Stimulated activated naive B cell treated with anti-CD40 and anti-IgM and Interleukin-4, amounts not matched to agents 10 μg/mL and 1 μg/mL and 100 μg/mL, for 72 hours (primary cell): ENCODE results near the gene KIF6.

Experiments used
- ATAC-seq, 2 donors: fragments of 150-1000 bp; cut with Tn5 transposase; replicated peaks; 2 replicates each; pipeline ENCODE4 v1.10.0; 2021; ENCODE audit warnings: moderate library complexity in 1 of 2
- DNase-seq: peaks from one replicate; pipeline ENCODE4 v3.0.0; 2021
- H3K27ac Mint-ChIP-seq: one replicate; pipeline ENCODE4 v1.8.0; 2022; ENCODE audit warnings: mild to moderate bottlenecking, mixed read lengths
- H3K27me3 Mint-ChIP-seq, 2 donors: one replicate each; pipeline ENCODE4 v1.8.0; 2022; ENCODE audit warnings: mixed read lengths in 2 of 2
- H3K36me3 Mint-ChIP-seq, 2 donors: one replicate each; pipeline ENCODE4 v1.8.0; 2022; ENCODE audit warnings: mixed read lengths in 2 of 2, mild to moderate bottlenecking in 1 of 2
- H3K4me1 Mint-ChIP-seq, 2 donors: one replicate each; pipeline ENCODE4 v1.8.0; 2022; ENCODE audit warnings: mixed read lengths in 2 of 2, mild to moderate bottlenecking in 1 of 2
- H3K4me3 Mint-ChIP-seq, 2 donors: one replicate each; pipeline ENCODE4 v1.8.0; 2022; ENCODE audit warnings: mild to moderate bottlenecking in 2 of 2, mixed read lengths in 2 of 2, moderate library complexity in 1 of 2
- H3K9me3 Mint-ChIP-seq, 2 donors: one replicate each; pipeline ENCODE4 v1.8.0; 2022; ENCODE audit warnings: mixed read lengths in 2 of 2, mild to moderate bottlenecking in 1 of 2

The KIF6 gene

DNA sequence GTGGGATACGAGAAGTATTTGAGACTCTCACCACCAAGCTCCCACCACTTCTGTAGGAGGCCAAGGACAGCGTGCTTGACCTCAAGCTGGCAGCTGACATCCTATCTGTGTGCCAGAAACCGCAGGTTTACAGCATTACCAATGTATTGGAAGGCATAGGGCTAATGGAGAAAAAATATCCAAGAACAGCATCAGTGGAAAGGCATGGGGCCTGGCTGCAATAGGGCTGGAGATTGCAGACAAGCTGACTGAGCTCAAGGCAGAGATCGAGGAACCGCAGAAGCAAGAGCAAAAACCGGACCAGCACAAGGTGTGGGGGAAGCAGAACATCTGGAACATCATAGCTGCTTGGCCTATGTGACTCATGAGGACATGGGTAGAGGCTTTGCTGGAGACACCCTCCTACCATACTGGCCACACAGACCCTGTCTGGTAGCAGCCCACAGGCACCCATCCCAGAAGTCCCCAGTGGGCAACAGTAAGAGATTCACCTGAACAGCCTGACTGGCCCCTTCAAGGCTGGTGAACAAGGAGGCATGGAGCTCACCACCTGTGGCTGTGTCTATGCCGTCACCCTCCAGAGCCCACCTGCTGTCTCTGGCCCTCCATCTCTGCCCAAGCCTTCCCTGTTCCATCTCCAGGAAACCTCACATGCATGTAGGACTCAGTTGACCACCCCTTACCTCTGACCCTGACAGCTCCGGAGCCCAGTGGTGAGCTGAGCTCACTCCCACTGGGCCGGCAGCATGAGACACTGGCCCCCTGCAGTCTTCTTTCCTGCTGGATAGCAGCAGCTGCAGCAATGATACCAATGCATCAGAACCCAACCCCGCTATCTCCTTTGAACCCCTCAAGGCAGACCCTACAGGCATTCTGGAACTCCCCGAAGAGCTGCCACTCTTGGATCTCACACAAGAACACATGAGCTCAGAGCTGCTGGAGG, 171.1 kb downstream of the KIF6 start:
- H3K9me3 Mint-ChIP-seq = no peaks in the 10 kb centered on the region
- H3K27me3 Mint-ChIP-seq = peaks cover 29 to 41% of the 10 kb centered on the region in 2 donors
- H3K4me3 Mint-ChIP-seq = no peak overlapping the region
- ATAC-seq = no peak
- DNase-seq = no peak
- peaks cover 0 to 6% of the 10 kb centered on the region in 2 donors for H3K4me1 Mint-ChIP-seq
- H3K27ac Mint-ChIP-seq = no peak overlapping the region
- no peaks in the 10 kb centered on the region for H3K36me3 Mint-ChIP-seq

DNA sequence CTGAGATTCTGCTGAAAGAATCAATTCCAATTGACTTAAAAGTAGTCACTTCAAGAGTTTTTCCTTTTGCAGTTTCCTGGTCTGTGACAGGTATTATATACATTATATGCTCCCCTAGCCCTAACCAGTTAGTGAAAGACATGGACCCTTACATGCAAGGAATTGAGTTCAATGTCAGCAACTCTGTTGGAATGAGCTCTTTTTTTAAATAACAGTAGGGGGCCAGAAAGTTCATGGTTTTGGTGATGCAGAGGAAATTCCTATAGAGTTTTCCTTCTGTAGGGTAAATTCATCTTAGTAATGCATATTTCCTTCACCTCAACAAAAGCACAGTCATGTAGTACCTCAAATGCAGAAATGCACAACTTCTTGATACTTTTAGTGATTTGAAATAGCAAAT, 172.2 kb downstream of the KIF6 start:
- no peak for DNase-seq
- H3K4me1 Mint-ChIP-seq = peaks cover 0 to 6% of the 10 kb centered on the region in 2 donors
- peaks cover 29 to 42% of the 10 kb centered on the region in 2 donors for H3K27me3 Mint-ChIP-seq
- H3K27ac Mint-ChIP-seq = no peak overlapping the region
- no peak for ATAC-seq
- no peaks in the 10 kb centered on the region for H3K9me3 Mint-ChIP-seq
- H3K4me3 Mint-ChIP-seq = no peak overlapping the region
- H3K36me3 Mint-ChIP-seq = no peaks in the 10 kb centered on the region

DNA sequence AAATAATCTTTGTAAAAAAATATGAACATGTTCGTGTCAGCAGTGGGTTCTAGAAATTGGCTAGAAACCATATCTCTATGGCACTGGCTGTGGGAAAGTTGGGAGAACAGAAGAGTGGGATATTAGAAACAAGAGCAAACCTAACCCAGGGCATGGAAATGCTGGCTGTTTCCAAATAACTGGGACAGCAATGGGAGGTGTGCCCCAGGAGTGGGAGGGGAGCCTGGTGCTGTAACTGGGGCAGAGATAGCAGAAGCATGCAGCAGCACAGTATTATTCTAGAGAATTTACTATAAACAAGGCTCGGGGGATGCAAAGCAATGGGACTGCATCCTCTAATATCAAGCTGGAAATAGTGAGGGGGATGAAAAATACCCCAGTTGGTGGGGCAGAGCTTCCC, 175.0 kb downstream of the KIF6 start:
- DNase-seq (no peak), ATAC-seq (no peak)
- H3K36me3 Mint-ChIP-seq = no peaks in the 10 kb centered on the region
- no peak overlapping the region for H3K4me3 Mint-ChIP-seq
- peaks cover 6 to 10% of the 10 kb centered on the region in 2 donors for H3K4me1 Mint-ChIP-seq
- no peaks in the 10 kb centered on the region for H3K9me3 Mint-ChIP-seq
- H3K27me3 Mint-ChIP-seq = peaks cover 30 to 42% of the 10 kb centered on the region in 2 donors
- no peak overlapping the region for H3K27ac Mint-ChIP-seq

DNA sequence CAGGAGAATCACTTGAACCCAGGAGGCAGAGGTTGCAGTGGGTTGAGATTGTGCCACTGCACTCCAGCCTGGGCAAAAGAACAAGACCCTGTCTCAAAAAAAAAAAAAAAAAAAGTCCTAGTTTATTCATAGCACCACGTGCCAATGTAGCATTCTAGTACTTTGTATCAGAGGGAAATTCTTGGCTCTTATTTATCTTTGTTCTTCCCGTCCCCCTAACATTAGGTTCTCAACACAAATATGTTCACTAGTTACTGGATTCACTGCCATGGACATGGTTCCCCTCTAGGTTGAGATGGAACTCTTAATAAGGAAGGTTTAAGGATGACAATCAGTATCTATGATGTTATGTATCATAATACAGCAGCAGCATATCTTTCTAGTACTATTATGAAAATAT, 178.5 kb downstream of the KIF6 start:
- peaks cover 7 to 9% of the 10 kb centered on the region in 2 donors for H3K4me1 Mint-ChIP-seq
- no peak for ATAC-seq
- H3K36me3 Mint-ChIP-seq = no peaks in the 10 kb centered on the region
- DNase-seq = no peak
- H3K9me3 Mint-ChIP-seq = no peaks in the 10 kb centered on the region
- H3K4me3 Mint-ChIP-seq = no peak overlapping the region
- no peak overlapping the region for H3K27ac Mint-ChIP-seq
- H3K27me3 Mint-ChIP-seq = peaks cover 41% of the 10 kb centered on the region in 2 donors

DNA sequence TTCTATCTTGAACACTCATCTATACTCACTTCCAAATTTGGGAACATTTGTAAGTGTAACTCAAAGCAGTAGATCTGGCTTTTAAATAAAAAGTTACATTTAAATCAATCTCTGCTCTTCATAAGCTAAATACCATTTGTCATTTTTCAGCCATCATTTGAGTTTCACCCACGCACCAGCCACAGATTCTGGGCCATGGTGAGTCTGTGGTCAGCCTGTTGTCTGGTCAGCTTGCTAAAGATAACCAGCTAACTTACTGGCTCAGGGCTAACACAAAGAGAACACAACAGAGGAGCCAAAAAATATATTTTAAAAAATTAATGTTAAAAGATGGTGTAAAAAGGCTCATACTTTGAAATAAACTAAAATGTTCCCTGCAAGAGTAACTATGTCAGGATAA, 181.3 kb downstream of the KIF6 start:
- H3K4me3 Mint-ChIP-seq = no peak overlapping the region
- DNase-seq = no peak
- peaks cover 24 to 46% of the 10 kb centered on the region in 2 donors for H3K27me3 Mint-ChIP-seq
- H3K27ac Mint-ChIP-seq = no peak overlapping the region
- H3K36me3 Mint-ChIP-seq = no peaks in the 10 kb centered on the region
- H3K9me3 Mint-ChIP-seq = no peaks in the 10 kb centered on the region
- peaks cover 9 to 14% of the 10 kb centered on the region in 2 donors for H3K4me1 Mint-ChIP-seq
- ATAC-seq = no peak

DNA sequence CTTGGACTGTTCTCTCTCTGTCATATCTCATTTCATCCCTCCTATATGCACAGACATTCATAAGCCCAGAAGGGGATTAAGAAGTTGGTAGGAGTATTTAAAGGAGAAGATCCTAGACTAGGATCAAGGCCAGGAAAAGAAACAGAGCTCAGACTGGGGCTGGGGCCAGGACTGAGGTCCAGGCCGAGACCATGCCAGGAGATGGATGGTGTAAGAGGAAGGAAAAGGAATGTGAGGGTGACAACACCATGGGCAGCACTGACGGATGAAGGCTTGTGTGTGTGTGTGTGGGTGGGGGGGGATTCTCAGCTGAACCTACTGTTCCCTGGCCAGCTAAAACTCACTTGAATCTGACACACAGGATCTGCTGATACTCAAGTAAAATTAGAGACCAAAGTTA, 182.1 kb downstream of the KIF6 start:
- Mint-ChIP-seq H3K27ac (no peak overlapping the region), H3K9me3 (no peaks in the 10 kb centered on the region), H3K4me3 (no peak overlapping the region), H3K36me3 (no peaks in the 10 kb centered on the region), H3K27me3 (peaks cover 24 to 46% of the 10 kb centered on the region in 2 donors), H3K4me1 (peaks cover 9 to 14% of the 10 kb centered on the region in 2 donors)
- no peak for DNase-seq
- no peak for ATAC-seq

DNA sequence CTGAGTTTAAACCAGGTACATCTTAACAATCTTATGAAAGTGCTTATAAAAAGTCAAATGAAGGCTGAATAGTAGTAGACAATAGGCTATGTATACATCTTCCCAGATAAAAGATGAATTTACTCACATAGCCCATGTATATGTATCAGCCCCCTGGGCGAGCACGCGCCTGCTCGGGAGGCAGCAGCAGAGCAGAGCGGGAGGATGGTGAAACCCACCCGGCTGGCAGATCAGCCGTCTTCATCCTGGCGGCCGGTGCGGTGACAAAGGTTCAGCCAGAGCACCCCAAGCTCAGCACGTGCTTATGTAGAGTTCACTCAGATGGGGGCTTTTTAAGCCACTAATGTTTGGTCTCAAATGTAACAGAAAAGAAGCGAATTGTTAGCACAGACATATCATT, 184.8 kb downstream of the KIF6 start:
- Mint-ChIP-seq H3K36me3 (no peaks in the 10 kb centered on the region), H3K4me1 (peaks cover 4 to 7% of the 10 kb centered on the region in 2 donors), H3K4me3 (no peak overlapping the region), H3K9me3 (no peaks in the 10 kb centered on the region), H3K27ac (no peak overlapping the region), H3K27me3 (peaks cover 15 to 33% of the 10 kb centered on the region in 2 donors)
- ATAC-seq = no peak
- no peak for DNase-seq

DNA sequence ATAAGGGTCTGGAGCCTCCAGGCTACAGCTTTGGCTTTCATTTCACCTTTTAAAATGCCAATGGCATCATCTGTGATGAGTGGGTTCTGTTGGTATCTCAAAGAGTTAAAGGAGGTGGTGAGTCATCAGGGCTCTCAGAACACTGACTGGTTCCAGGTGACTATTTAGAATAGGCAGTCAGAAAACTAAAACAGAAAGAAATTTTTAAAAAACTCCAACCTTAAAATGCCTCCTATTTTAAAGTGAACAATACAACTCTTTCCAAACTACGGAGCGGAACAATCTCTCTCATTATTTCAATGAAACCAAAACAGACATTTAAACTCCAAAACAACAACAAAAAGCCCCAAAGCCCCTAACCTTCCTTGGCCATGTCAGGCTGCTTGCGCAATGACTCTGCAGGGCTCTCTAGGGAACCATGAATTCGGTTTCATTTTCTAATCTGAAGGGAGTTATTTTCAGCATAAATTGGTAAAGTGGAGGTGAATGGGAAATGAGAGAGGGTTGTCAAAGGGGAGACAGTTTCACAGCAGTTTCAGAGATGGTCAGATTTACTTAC, 194.9 kb downstream of the KIF6 start:
- peak overlapping the region; percentile 94 for H3K27ac Mint-ChIP-seq
- peaks cover 0 to 3% of the 10 kb centered on the region in 2 donors for H3K36me3 Mint-ChIP-seq
- ATAC-seq (peak; percentile 96 to 97), DNase-seq (peak; percentile 58)
- H3K9me3 Mint-ChIP-seq = peaks cover 5 to 7% of the 10 kb centered on the region in 2 donors
- peaks cover 21 to 30% of the 10 kb centered on the region in 2 donors for H3K4me1 Mint-ChIP-seq
- H3K27me3 Mint-ChIP-seq = peaks cover 10 to 22% of the 10 kb centered on the region in 2 donors
- peak overlapping the region; percentile 61 to 75 for H3K4me3 Mint-ChIP-seq

DNA sequence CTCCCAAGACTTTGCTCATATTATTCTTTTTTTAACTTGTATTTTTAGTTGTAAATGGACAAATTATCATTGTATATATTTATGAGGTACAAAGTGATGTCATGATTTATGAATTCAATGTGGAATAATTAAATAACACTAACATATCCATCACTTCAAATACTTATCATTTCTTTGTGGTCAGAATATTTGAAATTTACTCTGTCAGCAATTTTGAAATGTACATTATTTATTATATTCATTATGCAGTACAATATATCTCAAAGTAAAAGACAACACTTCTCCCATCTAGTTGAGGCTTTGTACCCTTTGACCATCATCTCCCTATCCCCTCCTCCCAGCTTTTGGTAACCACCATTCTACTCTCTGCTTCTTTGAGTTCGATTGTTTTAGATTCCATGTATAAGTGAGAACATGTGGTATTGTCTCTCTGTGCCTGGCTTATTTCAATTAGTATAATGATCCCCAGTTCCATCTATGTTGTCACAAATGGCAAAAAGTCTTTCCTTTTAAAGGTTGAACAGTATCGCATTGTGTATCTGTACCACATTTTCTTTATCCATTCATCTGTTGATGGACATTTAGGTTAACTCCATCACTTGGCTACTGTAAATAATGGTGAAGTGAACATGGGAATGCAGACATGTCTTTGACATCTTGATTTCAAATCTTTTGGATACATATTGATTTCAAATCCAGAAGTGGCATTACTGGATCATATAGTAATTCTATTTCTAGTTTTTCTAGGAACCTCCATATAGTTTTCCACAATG, 197.2 kb downstream of the KIF6 start:
- Mint-ChIP-seq H3K36me3 (peaks cover 0 to 3% of the 10 kb centered on the region in 2 donors), H3K4me1 (peaks cover 21 to 30% of the 10 kb centered on the region in 2 donors), H3K27ac (no peak overlapping the region), H3K9me3 (peaks cover 0 to 4% of the 10 kb centered on the region in 2 donors), H3K4me3 (no peak overlapping the region), H3K27me3 (peaks cover 10 to 13% of the 10 kb centered on the region in 2 donors)
- ATAC-seq = no peak
- DNase-seq = no peak

DNA sequence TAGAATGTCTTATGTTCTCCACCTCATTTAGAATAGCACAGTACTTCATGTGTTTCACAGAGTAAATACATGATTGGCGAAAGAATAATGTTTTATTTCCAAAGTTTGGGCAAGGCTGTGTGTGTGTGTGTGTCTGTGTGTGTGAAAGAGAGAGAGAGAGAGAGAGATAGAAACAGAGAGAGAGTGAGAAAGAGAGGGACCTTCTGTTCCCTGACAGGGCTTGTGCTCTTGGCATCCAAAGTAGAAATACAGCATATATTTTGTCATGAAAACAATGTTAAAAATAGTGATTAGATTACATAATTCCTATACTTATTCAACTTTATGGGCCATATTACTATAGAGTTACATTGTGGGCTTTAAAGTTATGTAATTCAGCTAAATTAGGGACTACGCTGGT, 201.2 kb downstream of the KIF6 start:
- DNase-seq (no peak), ATAC-seq (no peak)
- Mint-ChIP-seq H3K4me1 (peaks cover 2 to 3% of the 10 kb centered on the region in 2 donors), H3K4me3 (no peak overlapping the region), H3K36me3 (no peaks in the 10 kb centered on the region), H3K27me3 (peaks cover 9 to 10% of the 10 kb centered on the region in 2 donors), H3K9me3 (peaks cover 0 to 2% of the 10 kb centered on the region in 2 donors), H3K27ac (no peak overlapping the region)

DNA sequence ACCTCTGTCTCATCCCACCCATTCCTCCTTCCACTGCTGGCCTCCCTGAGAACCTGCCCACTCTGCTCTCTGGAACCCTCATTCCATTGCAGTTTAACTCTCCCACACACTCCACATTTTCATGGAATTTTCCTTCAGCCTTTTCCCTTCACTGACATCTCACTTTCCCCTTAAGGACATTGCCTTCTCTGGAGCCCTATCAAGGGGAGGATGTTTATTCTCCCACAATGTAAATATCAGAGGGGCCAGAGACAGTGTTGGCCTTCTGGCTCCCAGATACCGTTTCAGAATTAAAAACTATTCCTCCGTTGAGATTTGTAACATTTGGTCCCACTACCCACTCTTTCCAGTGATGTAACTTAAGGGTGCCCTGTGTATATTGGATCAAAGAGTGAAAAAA, 203.2 kb downstream of the KIF6 start:
- no peak overlapping the region for H3K4me3 Mint-ChIP-seq
- peaks cover 12 to 14% of the 10 kb centered on the region in 2 donors for H3K27me3 Mint-ChIP-seq
- H3K27ac Mint-ChIP-seq = no peak overlapping the region
- H3K4me1 Mint-ChIP-seq = no peaks in the 10 kb centered on the region
- H3K36me3 Mint-ChIP-seq = no peaks in the 10 kb centered on the region
- DNase-seq (no peak), ATAC-seq (no peak)
- no peaks in the 10 kb centered on the region for H3K9me3 Mint-ChIP-seq

DNA sequence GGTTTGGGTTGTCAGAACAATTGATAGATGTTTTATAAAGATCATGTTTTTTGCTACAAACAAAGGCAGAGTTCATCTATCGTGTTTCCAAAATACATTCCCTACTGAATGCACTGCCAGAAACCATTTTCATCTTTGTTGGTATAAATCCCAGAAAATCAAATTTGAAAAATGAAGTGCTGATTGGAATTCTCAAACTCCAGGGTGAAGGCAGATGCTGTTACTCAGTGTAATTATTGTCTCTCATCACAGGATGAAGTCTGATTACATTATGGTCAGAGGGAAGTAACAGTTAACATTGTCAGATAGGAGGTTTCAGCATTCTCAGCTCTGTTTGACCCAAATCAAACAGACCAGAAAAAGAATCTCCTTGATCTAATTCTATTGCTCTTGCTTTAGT, 204.3 kb downstream of the KIF6 start:
- no peak for DNase-seq
- Mint-ChIP-seq H3K27me3 (peaks cover 7 to 9% of the 10 kb centered on the region in 2 donors), H3K4me3 (no peak overlapping the region), H3K27ac (no peak overlapping the region), H3K4me1 (no peaks in the 10 kb centered on the region), H3K36me3 (no peaks in the 10 kb centered on the region), H3K9me3 (no peaks in the 10 kb centered on the region)
- ATAC-seq = no peak

DNA sequence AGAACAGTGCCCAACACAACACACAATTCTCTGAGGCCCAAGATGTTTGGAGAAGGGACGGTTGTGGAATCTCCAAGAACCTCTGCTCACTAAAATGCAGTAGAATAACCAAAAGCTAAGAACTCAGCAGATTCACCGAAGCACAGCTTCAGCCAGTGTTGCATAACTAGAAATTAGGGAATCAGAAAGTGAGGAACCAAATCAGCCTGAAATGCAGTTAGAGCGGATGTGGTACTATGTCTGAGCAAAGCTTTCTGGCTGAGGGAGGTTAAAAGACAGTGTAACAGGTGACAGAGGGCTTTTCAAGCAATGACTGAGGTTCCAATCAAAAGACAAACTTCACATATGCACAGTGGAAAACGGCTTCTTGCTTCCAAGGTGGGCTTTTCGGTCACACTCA, 204.8 kb downstream of the KIF6 start:
- ATAC-seq (no peak), DNase-seq (no peak)
- Mint-ChIP-seq H3K4me1 (no peaks in the 10 kb centered on the region), H3K4me3 (no peak overlapping the region), H3K27ac (no peak overlapping the region), H3K9me3 (no peaks in the 10 kb centered on the region), H3K27me3 (peaks cover 7 to 10% of the 10 kb centered on the region in 2 donors), H3K36me3 (no peaks in the 10 kb centered on the region)

DNA sequence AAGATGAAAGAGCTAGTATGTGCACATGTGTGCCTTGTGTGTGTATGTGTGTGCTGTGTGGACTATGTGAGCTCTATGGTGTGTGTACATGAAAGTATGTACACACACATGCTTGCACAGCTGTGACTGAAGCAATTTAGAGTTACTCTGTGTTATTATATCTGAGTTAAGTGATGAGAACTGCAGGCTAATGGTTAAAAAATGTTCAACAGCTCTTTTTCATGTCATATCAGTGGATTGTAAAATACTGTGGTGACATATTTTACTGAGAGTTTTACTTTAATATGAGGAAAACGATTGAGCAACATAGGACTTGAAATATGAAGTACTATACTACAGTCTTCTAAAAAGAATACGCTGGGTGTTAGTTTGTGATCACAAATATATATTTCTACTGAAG, 207.0 kb downstream of the KIF6 start:
- Mint-ChIP-seq H3K4me3 (no peak overlapping the region), H3K36me3 (no peaks in the 10 kb centered on the region), H3K4me1 (no peaks in the 10 kb centered on the region), H3K27me3 (peaks cover 14 to 20% of the 10 kb centered on the region in 2 donors), H3K27ac (no peak overlapping the region), H3K9me3 (no peaks in the 10 kb centered on the region)
- ATAC-seq = no peak
- no peak for DNase-seq
